ENCODE measurements around the gene DOCK1. TPM values are rescaled to one million over a fixed set of nuclear protein-coding genes. Genes with fewer than 3 reads are reported as not detected.

The DOCK1 gene
- total and polyA plus RNA-seq, 2 donors (not counting 1 experiment from before 2014, with no cell fraction given), result 20.5 to 91.0 TPM

DNA sequence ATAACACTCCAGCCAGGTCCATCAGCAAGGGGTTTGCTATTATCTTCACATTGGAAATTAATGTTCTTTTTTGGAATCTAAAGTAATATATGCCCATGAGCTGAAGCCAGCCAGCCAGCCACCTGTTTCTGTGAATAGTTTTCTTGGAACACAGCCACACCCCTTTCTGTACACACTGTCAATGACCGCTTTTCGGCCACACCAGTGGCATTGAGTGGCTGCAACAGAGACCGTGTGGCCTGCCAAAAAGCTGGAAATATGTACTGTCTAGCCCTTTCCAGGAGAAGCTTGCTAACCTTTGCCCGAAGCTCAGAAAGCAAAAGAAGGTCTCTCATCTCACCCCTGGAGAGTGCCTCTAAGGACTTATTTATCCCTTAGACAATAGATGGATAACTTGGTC lies 545.4 kb downstream of the DOCK1 start:
- Histone ChIP-seq H3K9me3 (ENCODE audit: control insufficient read depth, insufficient read depth, low read depth, low read length) (no peaks in the 10 kb centered on the region), H3K4me2 (ENCODE audit: extremely low read depth, insufficient read depth, low read length) (no peak overlapping the region), H3K4me3 (replicated peaks in 1 of 4; ENCODE audit: control extremely low read depth in 1 of 4, insufficient read depth in 1 of 4, low read depth in 3 of 4, low read length in 4 of 4) (no peak overlapping the region), H2AFZ (ENCODE audit: low read length) (no peak overlapping the region), H3K27ac (ENCODE audit: insufficient read depth, low read length) (no peak overlapping the region), H3K9ac (ENCODE audit: insufficient read depth, low read length) (no peak overlapping the region), H3K79me2 (ENCODE audit: control insufficient read depth, insufficient read depth, low read length) (no peaks in the 10 kb centered on the region), H3K27me3 (ENCODE audit: control insufficient read depth, insufficient read depth, low read length) (no peaks in the 10 kb centered on the region), H3K4me1 (ENCODE audit: control insufficient read depth, extremely low read depth, insufficient read depth, low read length) (no peaks in the 10 kb centered on the region), H4K20me1 (ENCODE audit: control insufficient read depth, extremely low read depth, insufficient read depth, low read length) (no peaks in the 10 kb centered on the region), H3K36me3 (ENCODE audit: control insufficient read depth, insufficient read depth, low read length) (no peaks in the 10 kb centered on the region)
- TF ChIP-seq, protein P1, sequence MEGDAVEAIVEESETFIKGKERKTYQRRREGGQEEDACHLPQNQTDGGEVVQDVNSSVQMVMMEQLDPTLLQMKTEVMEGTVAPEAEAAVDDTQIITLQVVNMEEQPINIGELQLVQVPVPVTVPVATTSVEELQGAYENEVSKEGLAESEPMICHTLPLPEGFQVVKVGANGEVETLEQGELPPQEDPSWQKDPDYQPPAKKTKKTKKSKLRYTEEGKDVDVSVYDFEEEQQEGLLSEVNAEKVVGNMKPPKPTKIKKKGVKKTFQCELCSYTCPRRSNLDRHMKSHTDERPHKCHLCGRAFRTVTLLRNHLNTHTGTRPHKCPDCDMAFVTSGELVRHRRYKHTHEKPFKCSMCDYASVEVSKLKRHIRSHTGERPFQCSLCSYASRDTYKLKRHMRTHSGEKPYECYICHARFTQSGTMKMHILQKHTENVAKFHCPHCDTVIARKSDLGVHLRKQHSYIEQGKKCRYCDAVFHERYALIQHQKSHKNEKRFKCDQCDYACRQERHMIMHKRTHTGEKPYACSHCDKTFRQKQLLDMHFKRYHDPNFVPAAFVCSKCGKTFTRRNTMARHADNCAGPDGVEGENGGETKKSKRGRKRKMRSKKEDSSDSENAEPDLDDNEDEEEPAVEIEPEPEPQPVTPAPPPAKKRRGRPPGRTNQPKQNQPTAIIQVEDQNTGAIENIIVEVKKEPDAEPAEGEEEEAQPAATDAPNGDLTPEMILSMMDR (conservative IDR thresholded peaks at IDR 0.05 in 1 of 2, IDR thresholded peaks at IDR 0.05 in 1 of 2; ENCODE audit: low read depth in 1 of 2, low read length in 2 of 2), result no peak
- TF ChIP-seq EZH2 (IDR thresholded peaks at IDR 0.05; ENCODE audit: low read length, missing control alignments), result no peak
- DNase-seq (ENCODE audit: low read depth in 2 of 2), result no peak

DNA sequence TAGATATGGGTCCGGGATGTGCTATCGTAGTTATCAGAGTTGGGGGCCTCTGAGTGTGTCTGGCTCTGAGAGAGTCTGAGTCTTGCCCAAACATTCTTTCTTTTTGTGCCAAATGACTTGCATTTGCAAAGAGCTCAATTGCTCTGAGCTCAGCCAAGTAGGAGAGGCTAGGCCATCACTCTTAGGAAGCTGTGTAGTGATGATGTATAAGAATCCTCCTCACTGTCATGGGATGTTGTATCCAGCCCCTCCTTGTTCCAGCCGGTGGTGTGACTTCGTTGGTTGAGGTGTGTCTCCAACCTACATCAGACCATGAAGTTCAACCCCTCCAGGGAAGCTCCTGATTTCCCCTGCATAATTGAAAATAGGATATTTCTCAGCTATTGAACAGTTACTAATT lies 546.4 kb downstream of the DOCK1 start:
- H3K4me3 ChIP-seq (replicated peaks in 1 of 4; ENCODE audit: control extremely low read depth in 1 of 4, insufficient read depth in 1 of 4, low read depth in 3 of 4, low read length in 4 of 4), result no peak overlapping the region
- H2AFZ ChIP-seq (ENCODE audit: low read length), result no peak overlapping the region
- H3K9ac ChIP-seq (ENCODE audit: insufficient read depth, low read length), result no peak overlapping the region
- H3K4me2 ChIP-seq (ENCODE audit: extremely low read depth, insufficient read depth, low read length), result no peak overlapping the region
- no peaks in the 10 kb centered on the region for H3K9me3 ChIP-seq (ENCODE audit: control insufficient read depth, insufficient read depth, low read depth, low read length)
- H4K20me1 ChIP-seq (ENCODE audit: control insufficient read depth, extremely low read depth, insufficient read depth, low read length), result no peaks in the 10 kb centered on the region
- no peak for DNase-seq (ENCODE audit: low read depth in 2 of 2)
- H3K4me1 ChIP-seq (ENCODE audit: control insufficient read depth, extremely low read depth, insufficient read depth, low read length), result no peaks in the 10 kb centered on the region
- no peaks in the 10 kb centered on the region for H3K36me3 ChIP-seq (ENCODE audit: control insufficient read depth, insufficient read depth, low read length)
- no peaks in the 10 kb centered on the region for H3K79me2 ChIP-seq (ENCODE audit: control insufficient read depth, insufficient read depth, low read length)
- TF ChIP-seq, protein P1 (conservative IDR thresholded peaks at IDR 0.05 in 1 of 2, IDR thresholded peaks at IDR 0.05 in 1 of 2; ENCODE audit: low read depth in 1 of 2, low read length in 2 of 2), result no peak
- no peak for TF ChIP-seq EZH2 (IDR thresholded peaks at IDR 0.05; ENCODE audit: low read length, missing control alignments)
- no peaks in the 10 kb centered on the region for H3K27me3 ChIP-seq (ENCODE audit: control insufficient read depth, insufficient read depth, low read length)
- H3K27ac ChIP-seq (ENCODE audit: insufficient read depth, low read length), result no peak overlapping the region

DNA sequence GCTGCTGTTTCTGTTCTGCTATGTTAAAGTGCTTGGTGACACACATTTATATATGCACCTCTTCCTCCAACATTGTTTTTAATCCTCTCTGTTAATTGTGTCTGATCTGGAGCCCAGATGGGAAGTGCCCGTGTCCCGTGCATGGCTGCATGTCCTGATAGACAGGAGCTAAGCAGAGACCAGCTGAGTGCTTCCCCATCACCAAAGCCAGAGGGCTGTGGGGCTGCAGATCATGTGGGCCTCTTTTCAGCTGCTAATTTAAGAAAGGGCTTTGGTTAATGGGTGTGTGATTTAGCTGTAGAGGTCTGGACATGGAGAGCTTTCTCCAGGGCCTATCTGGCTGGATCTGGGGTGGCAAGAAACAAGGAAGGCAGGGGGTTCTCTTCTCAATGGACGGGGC lies 547.3 kb downstream of the DOCK1 start:
- Histone ChIP-seq H3K4me1 (ENCODE audit: control insufficient read depth, extremely low read depth, insufficient read depth, low read length) (no peaks in the 10 kb centered on the region), H3K36me3 (ENCODE audit: control insufficient read depth, insufficient read depth, low read length) (no peaks in the 10 kb centered on the region), H4K20me1 (ENCODE audit: control insufficient read depth, extremely low read depth, insufficient read depth, low read length) (no peaks in the 10 kb centered on the region), H3K79me2 (ENCODE audit: control insufficient read depth, insufficient read depth, low read length) (no peaks in the 10 kb centered on the region), H2AFZ (ENCODE audit: low read length) (no peak overlapping the region), H3K27ac (ENCODE audit: insufficient read depth, low read length) (no peak overlapping the region), H3K4me3 (replicated peaks in 1 of 4; ENCODE audit: control extremely low read depth in 1 of 4, insufficient read depth in 1 of 4, low read depth in 3 of 4, low read length in 4 of 4) (no peak overlapping the region), H3K27me3 (ENCODE audit: control insufficient read depth, insufficient read depth, low read length) (no peaks in the 10 kb centered on the region), H3K9me3 (ENCODE audit: control insufficient read depth, insufficient read depth, low read depth, low read length) (no peaks in the 10 kb centered on the region), H3K4me2 (ENCODE audit: extremely low read depth, insufficient read depth, low read length) (no peak overlapping the region), H3K9ac (ENCODE audit: insufficient read depth, low read length) (no peak overlapping the region)
- DNase-seq (ENCODE audit: low read depth in 2 of 2), result no peak
- no peak for TF ChIP-seq EZH2 (IDR thresholded peaks at IDR 0.05; ENCODE audit: low read length, missing control alignments)
- TF ChIP-seq, protein P1 (conservative IDR thresholded peaks at IDR 0.05 in 1 of 2, IDR thresholded peaks at IDR 0.05 in 1 of 2; ENCODE audit: low read depth in 1 of 2, low read length in 2 of 2), result no peak

Measured in fibroblast of lung (primary cell).